ENCODE measurements around the gene LIPC. TPM values are rescaled to one million over a fixed set of nuclear protein-coding genes. Genes with fewer than 3 reads are reported as not detected.
"Not testable (repeated sequence)": the region's sequence is repeated elsewhere in the genome, so short reads cannot be mapped to it uniquely, and the experiment has no call there.

Gene LIPC
- total RNA-seq, 1 donor from 2014 or later, result not detected

DNA sequence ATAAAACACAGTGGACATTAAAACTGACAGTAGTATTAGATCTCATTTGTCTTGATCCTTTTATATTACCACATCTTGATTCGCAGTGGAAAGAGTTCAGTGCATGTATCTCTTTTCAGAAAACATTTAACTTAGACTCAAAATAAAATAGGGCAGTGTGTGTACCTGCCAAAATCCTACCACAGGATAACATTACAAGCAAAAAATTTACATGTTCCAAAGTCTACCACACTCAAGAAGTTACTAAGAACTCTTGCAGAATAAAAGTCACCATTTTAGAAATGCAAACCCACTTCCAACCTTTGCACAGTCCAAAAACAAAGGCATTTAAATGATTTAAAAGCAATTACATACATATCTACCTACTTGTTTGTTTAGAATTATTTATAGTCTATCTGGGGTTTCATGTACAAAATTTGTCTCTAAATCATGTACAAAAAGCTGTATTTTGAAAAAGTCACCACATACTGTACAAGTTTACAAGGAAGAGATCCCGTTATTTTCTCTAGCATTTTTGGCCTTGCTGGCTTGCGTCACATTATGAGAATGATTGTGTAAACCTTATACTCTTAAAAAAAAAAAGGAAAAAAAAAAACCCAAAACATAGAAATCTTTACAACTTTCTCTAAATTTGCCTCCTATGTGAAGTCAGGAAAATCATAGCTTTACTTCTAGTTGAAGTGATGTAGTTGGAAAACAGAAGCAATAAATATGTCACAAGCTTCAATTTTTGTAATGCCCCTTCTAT lies 163.9 kb downstream of the LIPC start:
- peaks cover 34% of the 10 kb centered on the region for H3K36me3 Mint-ChIP-seq
- no peak overlapping the region for H3K4me3 Mint-ChIP-seq
- no peaks in the 10 kb centered on the region for H3K27me3 Mint-ChIP-seq (ENCODE audit: low read depth)
- TF ChIP-seq, protein P1, sequence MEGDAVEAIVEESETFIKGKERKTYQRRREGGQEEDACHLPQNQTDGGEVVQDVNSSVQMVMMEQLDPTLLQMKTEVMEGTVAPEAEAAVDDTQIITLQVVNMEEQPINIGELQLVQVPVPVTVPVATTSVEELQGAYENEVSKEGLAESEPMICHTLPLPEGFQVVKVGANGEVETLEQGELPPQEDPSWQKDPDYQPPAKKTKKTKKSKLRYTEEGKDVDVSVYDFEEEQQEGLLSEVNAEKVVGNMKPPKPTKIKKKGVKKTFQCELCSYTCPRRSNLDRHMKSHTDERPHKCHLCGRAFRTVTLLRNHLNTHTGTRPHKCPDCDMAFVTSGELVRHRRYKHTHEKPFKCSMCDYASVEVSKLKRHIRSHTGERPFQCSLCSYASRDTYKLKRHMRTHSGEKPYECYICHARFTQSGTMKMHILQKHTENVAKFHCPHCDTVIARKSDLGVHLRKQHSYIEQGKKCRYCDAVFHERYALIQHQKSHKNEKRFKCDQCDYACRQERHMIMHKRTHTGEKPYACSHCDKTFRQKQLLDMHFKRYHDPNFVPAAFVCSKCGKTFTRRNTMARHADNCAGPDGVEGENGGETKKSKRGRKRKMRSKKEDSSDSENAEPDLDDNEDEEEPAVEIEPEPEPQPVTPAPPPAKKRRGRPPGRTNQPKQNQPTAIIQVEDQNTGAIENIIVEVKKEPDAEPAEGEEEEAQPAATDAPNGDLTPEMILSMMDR (IDR thresholded peaks at IDR 0.05; ENCODE audit: unreplicated experiment), result no peak
- no peak for DNase-seq (ENCODE audit: low spot score in 2 of 2, unreplicated experiment in 2 of 2)
- peaks cover 11% of the 10 kb centered on the region for H3K9me3 Mint-ChIP-seq
- H3K27ac Mint-ChIP-seq, result no peak overlapping the region
- peaks cover 5% of the 10 kb centered on the region for H3K4me1 Mint-ChIP-seq

DNA sequence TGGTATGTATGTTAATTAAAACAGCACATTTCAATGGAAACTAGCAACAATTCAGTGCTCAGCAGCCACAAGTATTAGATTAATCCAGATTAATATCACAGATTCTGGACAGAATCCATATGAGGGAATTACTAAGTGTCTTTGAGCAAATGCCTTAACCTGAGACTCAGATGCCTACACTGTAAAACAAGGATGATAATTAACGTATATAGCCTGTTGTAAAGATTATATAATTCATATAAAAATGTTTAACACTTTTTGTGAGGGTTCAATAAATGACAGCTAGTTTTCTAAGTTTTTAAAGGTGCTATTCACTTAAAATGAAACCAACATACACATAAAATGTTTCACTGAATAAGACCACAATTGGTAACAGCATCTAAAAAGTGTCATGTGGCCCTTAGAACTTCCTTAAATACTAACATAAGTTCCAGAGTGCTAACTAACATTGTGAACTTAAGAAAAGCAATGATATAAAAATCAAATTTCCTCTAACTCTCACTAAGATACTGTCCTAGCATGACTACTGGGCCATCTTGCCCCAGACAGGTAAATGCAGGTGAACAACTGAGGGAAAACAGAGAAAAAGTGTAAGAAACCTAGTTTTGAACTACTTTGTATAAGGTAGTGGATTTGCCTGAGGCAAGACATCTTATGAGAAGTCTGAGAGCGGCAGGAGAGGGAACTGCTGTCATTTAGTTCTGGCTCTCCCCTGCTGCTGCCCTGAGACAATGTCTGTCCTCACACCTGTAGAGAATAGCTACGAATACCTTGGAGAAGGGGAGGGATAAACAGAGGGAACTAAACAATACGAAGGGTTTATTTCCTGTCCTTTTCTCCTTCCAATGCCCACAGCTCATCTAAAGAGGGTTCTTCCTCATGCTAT lies 166.4 kb downstream of the LIPC start:
- DNase-seq (ENCODE audit: low spot score in 2 of 2, unreplicated experiment in 2 of 2), result no peak

DNA sequence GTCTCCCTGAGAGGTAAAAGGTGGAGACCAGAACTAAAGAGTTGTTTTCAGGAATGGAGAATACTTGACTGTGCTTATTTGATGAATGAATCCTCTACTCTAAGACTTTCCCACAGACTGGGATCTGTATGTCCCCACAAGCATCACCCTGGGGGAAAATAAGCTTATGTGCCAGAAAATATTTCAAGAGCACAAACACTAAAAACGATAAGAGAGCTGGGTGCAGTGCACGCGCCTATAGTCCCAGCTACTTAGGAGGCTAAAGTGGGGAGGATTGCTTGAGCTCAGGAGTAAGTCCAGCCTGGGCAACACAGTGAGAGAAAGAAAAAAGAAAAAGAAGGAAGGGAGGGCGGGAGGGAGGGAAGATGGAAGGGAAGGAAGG lies 167.0 kb downstream of the LIPC start:
- Mint-ChIP-seq H3K9me3 (peaks cover 11% of the 10 kb centered on the region), H3K27me3 (ENCODE audit: low read depth) (no peaks in the 10 kb centered on the region), H3K4me3 (no peak overlapping the region), H3K36me3 (peaks cover 35% of the 10 kb centered on the region), H3K4me1 (no peaks in the 10 kb centered on the region), H3K27ac (no peak overlapping the region)
- no peak for DNase-seq (ENCODE audit: low spot score in 2 of 2, unreplicated experiment in 2 of 2)
- TF ChIP-seq, protein P1 (IDR thresholded peaks at IDR 0.05; ENCODE audit: unreplicated experiment), result no peak

More for the DNA sequence above, 166.4 kb downstream of the LIPC start:
- no peak overlapping the region for H3K27ac Mint-ChIP-seq
- TF ChIP-seq, protein P1 (IDR thresholded peaks at IDR 0.05; ENCODE audit: unreplicated experiment), result no peak
- no peaks in the 10 kb centered on the region for H3K4me1 Mint-ChIP-seq
- H3K9me3 Mint-ChIP-seq, result peaks cover 11% of the 10 kb centered on the region
- peaks cover 37% of the 10 kb centered on the region for H3K36me3 Mint-ChIP-seq
- no peak overlapping the region for H3K4me3 Mint-ChIP-seq
- H3K27me3 Mint-ChIP-seq (ENCODE audit: low read depth), result no peaks in the 10 kb centered on the region

DNA sequence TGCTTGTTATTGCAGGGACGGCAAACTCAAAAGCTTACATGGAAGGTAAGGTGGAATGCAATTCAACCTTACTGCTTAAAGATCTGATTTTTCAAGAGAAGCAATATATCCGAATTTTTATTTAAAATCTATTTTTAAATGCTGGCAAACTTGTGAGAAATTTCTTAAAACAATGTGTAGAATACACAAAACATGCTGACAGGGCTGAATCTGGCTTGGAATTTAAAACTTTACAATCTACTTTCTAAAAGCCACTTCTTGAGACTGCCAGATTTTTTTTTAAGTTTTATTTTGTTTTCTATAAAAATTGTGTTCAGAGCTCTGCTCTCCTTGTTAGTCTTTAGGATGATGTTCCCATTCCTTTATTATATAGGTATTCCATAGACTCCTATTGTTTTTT lies 171.0 kb downstream of the LIPC start:
- Mint-ChIP-seq H3K9me3 (peaks cover 11% of the 10 kb centered on the region), H3K27ac (no peak overlapping the region), H3K4me3 (no peak overlapping the region), H3K4me1 (no peaks in the 10 kb centered on the region), H3K36me3 (peaks cover 30% of the 10 kb centered on the region), H3K27me3 (ENCODE audit: low read depth) (no peaks in the 10 kb centered on the region)
- no peak for DNase-seq (ENCODE audit: low spot score in 2 of 2, unreplicated experiment in 2 of 2)
- TF ChIP-seq, protein P1 (IDR thresholded peaks at IDR 0.05; ENCODE audit: unreplicated experiment), result no peak

DNA sequence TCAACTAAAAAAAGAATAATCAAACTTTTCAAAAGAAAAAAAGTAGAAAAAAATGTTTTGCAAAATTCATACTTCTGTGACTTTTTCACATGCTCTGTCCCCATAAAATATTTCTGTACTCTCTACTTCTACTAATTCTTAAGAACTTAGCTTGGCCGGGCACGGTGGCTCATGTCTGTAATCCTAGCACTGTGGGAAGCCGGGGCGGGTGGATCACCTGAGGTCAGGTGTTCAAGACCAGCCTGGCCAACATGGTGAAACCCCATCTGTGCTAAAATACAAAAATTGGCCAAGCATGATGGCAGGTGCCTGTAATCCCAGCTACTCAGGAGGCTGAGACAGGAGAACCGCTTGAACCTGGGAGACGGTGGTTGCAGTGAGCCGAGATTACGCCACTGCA lies 172.1 kb downstream of the LIPC start:
- not testable (repeated sequence) for DNase-seq (ENCODE audit: low spot score in 2 of 2, unreplicated experiment in 2 of 2); H3K9me3 Mint-ChIP-seq; H3K4me1 Mint-ChIP-seq; H3K27ac Mint-ChIP-seq; H3K27me3 Mint-ChIP-seq (ENCODE audit: low read depth); H3K4me3 Mint-ChIP-seq
- H3K36me3 Mint-ChIP-seq, result peaks cover 30% of the 10 kb centered on the region

DNA sequence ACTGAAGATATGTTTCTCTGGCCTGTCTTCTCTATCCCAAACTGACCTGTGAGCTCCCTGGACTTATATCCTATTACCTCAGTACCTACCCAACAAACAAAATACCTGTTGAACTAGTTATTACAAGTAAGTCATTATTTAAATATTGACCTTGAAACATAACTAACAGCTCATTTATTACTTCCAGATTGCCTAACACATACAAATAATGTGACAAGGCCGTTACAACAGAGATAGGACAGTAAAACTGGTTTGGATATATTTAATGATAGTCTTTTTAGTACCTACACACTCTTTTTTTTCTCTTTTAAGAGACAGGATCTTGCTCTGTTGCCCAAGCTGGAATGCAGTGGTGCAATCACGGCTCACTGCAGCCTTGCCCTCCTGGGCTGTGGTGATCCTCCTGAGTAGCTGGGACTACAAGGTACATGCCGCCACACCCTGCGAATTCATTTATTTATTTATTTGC lies 172.7 kb downstream of the LIPC start:
- DNase-seq (ENCODE audit: low spot score in 2 of 2, unreplicated experiment in 2 of 2), result no peak
- Mint-ChIP-seq H3K4me3 (no peak overlapping the region), H3K36me3 (peaks cover 31% of the 10 kb centered on the region), H3K27me3 (ENCODE audit: low read depth) (no peaks in the 10 kb centered on the region), H3K27ac (no peak overlapping the region), H3K4me1 (no peaks in the 10 kb centered on the region), H3K9me3 (peaks cover 4% of the 10 kb centered on the region)
- TF ChIP-seq, protein P1 (IDR thresholded peaks at IDR 0.05; ENCODE audit: unreplicated experiment), result no peak

Measured in mesothelial cell of epicardium (in vitro differentiated cells).